Mesothelial cell of epicardium (in vitro differentiated cells): ENCODE measurements around the gene SGCB. TPM values are rescaled to one million over a fixed set of nuclear protein-coding genes. Genes with fewer than 3 reads are reported as not detected.
A peak's percentile ranks its signal among the peaks of the same experiment; 100 is the strongest.

ENCODE experiments used
- DNase-seq, 2 experiments: peaks; one replicate each; pipeline ENCODE4 v3.0.0; 2021; ENCODE audit warnings: low spot score in 2 of 2; ENCODE audit not compliant: unreplicated experiment in 2 of 2
- H3K27ac Mint-ChIP-seq: 2 replicates; pipeline ENCODE4 v1.8.0; 2021; ENCODE audit warnings: mixed read lengths
- H3K27me3 Mint-ChIP-seq: 2 replicates; pipeline ENCODE4 v1.8.0; 2021; ENCODE audit warnings: low read depth, mixed read lengths
- H3K36me3 Mint-ChIP-seq: 2 replicates; pipeline ENCODE4 v1.8.0; 2021; ENCODE audit warnings: mixed read lengths
- H3K4me1 Mint-ChIP-seq: 2 replicates; pipeline ENCODE4 v1.8.0; 2021; ENCODE audit warnings: mixed read lengths
- H3K4me3 Mint-ChIP-seq: 2 replicates; pipeline ENCODE4 v1.8.0; 2021; ENCODE audit warnings: mild to moderate bottlenecking, moderate library complexity, mixed read lengths
- H3K9me3 Mint-ChIP-seq: 2 replicates; pipeline ENCODE4 v1.8.0; 2021; ENCODE audit warnings: mixed read lengths
- total RNA-seq: library from RNA; stranded (reverse); gene quantifications from 3 replicates; pipeline ENCODE4 v1.2.1, GENCODE V29; 2021
- TF ChIP-seq, protein P1 (sequence below): fragments of 200-600 bp; sonication (generic); IDR thresholded peaks from one replicate; pipeline ENCODE4 v1.5.0; 2021; ENCODE audit warnings: antibody characterized with exemption; ENCODE audit not compliant: unreplicated experiment

SGCB gene
- total RNA-seq, 1 donor from 2014 or later, result 30.4 TPM

DNA sequence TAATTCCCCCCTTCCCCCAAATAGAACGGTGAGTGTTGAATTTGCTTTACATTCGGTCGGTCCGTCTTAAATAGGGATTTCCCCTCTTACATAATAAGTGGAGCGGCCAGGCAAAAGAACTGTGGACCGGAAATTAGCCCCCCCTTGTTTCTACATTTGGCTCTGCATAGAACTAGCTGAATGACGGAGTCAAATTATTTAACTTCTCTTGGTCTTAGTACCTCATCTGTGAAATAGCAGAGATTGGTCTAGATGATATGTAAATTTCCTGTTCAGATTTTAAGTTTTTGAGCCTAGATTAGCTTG lies 14.3 kb upstream of the SGCB start:
- H3K27me3 Mint-ChIP-seq, result peaks cover 24% of the 10 kb centered on the region
- H3K4me1 Mint-ChIP-seq, result peaks cover 35% of the 10 kb centered on the region
- TF ChIP-seq, protein P1, sequence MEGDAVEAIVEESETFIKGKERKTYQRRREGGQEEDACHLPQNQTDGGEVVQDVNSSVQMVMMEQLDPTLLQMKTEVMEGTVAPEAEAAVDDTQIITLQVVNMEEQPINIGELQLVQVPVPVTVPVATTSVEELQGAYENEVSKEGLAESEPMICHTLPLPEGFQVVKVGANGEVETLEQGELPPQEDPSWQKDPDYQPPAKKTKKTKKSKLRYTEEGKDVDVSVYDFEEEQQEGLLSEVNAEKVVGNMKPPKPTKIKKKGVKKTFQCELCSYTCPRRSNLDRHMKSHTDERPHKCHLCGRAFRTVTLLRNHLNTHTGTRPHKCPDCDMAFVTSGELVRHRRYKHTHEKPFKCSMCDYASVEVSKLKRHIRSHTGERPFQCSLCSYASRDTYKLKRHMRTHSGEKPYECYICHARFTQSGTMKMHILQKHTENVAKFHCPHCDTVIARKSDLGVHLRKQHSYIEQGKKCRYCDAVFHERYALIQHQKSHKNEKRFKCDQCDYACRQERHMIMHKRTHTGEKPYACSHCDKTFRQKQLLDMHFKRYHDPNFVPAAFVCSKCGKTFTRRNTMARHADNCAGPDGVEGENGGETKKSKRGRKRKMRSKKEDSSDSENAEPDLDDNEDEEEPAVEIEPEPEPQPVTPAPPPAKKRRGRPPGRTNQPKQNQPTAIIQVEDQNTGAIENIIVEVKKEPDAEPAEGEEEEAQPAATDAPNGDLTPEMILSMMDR, result no peak
- no peaks in the 10 kb centered on the region for H3K36me3 Mint-ChIP-seq
- peak overlapping the region; percentile 87 for H3K4me3 Mint-ChIP-seq
- peak overlapping the region; percentile 95 for H3K27ac Mint-ChIP-seq
- no peaks in the 10 kb centered on the region for H3K9me3 Mint-ChIP-seq
- DNase-seq, result no peak

DNA sequence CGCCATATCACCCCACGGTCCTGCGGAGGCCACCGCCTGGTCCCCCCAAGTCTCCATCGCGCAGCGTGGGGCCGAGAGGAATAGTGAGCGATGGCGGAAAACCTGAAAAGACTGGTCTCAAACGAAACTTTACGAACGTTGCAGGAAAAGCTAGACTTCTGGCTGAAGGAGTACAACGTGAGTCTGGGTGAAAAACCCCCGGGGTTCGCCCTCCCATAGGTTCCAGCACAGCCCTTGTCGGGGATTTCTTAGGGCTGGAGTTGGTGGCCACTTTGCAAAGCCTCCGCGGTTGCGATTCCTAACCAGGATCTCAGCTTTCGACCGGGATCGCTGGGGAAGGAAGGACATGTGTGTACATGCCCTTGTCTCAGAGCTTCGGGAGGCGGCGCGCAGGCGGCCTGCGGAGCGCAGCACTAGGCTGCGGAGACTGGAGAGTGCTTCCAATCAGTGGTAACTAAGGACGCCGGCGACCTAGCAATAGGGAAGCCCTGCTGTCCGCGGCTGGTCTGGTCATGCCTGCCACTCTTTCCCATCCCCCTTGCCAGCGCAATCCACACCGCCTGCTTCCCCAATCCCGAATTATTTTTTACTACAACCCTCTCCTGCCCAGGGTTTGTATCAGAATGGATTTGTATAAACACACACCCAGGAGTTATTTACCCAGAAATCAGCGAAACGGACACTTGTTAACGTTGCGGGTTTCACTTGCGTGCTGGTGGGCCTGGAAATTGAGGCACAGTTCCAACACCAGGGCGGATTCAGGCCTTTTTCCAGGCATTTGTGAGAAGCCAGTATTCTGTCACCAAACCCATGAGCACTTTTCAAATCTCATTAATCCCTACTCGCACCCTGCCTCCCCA lies 13.7 kb upstream of the SGCB start:
- H3K4me3 Mint-ChIP-seq, result peak overlapping the region; percentile 87
- H3K9me3 Mint-ChIP-seq, result no peaks in the 10 kb centered on the region
- peaks cover 27% of the 10 kb centered on the region for H3K27me3 Mint-ChIP-seq
- TF ChIP-seq, protein P1, result no peak
- peak overlapping the region; percentile 95 for H3K27ac Mint-ChIP-seq
- H3K4me1 Mint-ChIP-seq, result peaks cover 32% of the 10 kb centered on the region
- H3K36me3 Mint-ChIP-seq, result no peaks in the 10 kb centered on the region
- peak; percentile 56 to 78 for DNase-seq

DNA sequence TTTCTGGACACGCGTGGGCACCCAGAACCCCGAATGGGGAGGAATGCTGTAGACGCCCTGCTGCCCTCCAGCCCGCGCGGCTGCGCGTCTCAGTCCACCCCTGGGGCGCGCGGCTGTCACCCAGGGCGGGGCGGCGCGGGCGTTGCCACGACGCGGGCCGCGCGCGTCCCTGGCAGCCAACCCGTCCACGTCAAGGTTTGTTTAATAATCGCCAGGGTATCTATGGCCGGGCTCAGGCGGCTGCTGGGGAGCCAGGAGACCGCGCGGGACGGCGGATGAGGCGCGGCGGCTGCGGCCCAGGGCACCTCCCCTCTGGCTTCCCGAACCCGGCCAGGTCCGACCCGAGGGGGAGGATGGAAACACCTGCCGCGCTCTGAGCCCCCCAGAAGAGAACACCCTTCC lies 13.1 kb upstream of the SGCB start, which contains the start of gene SPATA18:
Gene SPATA18, plus strand, starts transcription at position 92 of the 402 bp plus-strand sequence. CDS start 401 bp downstream, outside the sequence.
- no peaks in the 10 kb centered on the region for H3K36me3 Mint-ChIP-seq
- TF ChIP-seq, protein P1, result no peak
- no peaks in the 10 kb centered on the region for H3K9me3 Mint-ChIP-seq
- peak; percentile 24 to 45 for DNase-seq
- H3K4me3 Mint-ChIP-seq, result peak within 1 kb of the TSS; percentile 87
- H3K27me3 Mint-ChIP-seq, result peaks cover 27% of the 10 kb centered on the region
- peaks cover 30% of the 10 kb centered on the region for H3K4me1 Mint-ChIP-seq
- peak within 1 kb of the TSS; percentile 95 for H3K27ac Mint-ChIP-seq

DNA sequence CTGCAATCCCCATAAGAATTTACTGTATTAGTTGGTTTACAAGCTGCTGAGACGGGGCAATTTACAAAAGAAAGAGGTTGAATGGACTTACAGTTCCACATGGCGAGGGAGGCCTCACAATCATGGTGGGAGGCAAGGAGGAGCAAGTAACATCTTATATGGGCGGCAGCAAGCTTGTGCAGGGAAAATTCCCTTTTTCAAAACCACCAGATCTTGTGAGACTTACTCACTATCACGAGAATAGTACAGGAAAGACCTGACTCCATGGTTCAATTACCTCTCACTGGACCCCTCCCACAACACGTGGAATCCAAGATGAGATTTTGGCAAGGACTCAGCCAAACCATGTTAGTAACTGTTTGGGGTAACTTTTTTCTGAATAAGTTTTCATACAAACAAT lies 11.2 kb upstream of the SGCB start:
- Mint-ChIP-seq H3K27ac (no peak overlapping the region), H3K4me1 (peaks cover 25% of the 10 kb centered on the region), H3K9me3 (no peaks in the 10 kb centered on the region), H3K4me3 (no peak overlapping the region), H3K27me3 (peaks cover 26% of the 10 kb centered on the region), H3K36me3 (no peaks in the 10 kb centered on the region)
- no peak for DNase-seq
- TF ChIP-seq, protein P1, result no peak

DNA sequence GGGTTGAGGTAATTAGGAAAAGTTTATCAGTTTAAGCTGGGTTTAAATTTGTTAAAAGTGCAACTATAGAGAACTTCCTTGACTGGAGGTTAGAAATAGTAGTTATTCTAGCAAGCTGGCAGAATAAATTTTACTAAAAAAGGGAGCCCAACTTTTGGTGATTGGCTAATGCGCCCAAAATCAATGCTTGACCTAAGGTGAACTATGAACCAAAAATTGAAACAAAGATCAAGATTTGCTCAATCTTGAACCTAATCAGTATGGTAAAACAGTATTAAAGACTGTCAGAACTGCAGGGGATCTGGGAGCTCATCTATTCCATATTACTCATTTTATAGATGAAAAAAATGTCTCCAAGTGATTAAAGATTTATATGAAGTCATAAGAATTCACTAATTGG lies 6.9 kb upstream of the SGCB start:
- DNase-seq, result no peak
- Mint-ChIP-seq H3K4me3 (no peak overlapping the region), H3K36me3 (no peaks in the 10 kb centered on the region), H3K27me3 (peaks cover 42% of the 10 kb centered on the region), H3K9me3 (no peaks in the 10 kb centered on the region), H3K27ac (no peak overlapping the region), H3K4me1 (peaks cover 2% of the 10 kb centered on the region)
- TF ChIP-seq, protein P1, result no peak
